Stimulated activated CD4-positive, alpha-beta T cell treated with anti-CD3 and anti-CD28 coated beads, Interleukin-15, amount 100 ng/mL, for 48 hours (primary cell): ENCODE measurements around the gene GRHPR.
A peak's percentile ranks its signal among the peaks of the same experiment; 100 is the strongest.
"Not testable (repeated sequence)": the region's sequence is repeated elsewhere in the genome, so short reads cannot be mapped to it uniquely, and the experiment has no call there.

Experiments used
- DNase-seq, 2 donors: peaks; one replicate each; pipeline ENCODE4 v3.0.0-alpha.2; 2020; ENCODE audit warnings: low read depth in 2 of 2

Gene GRHPR

GRCh38 chr9:37477987-37478619, 55.6 kb downstream of the GRHPR start:
- DNase-seq, result not testable (repeated sequence)

GRCh38 chr9:37480759-37481158, 58.3 kb downstream of the GRHPR start:
- DNase-seq, result no peak

- peak; percentile 95 to 96 for DNase-seq
Measured at GRCh38 chr9:37485389-37486255, 63.1 kb downstream of the GRHPR start, which contains the start of gene POLR1E. POLR1E (plus strand) TSS chr9:37485948; CDS start chr9:37486048, 100 bp downstream.

- DNase-seq, result no peak
Measured at GRCh38 chr9:37486256-37486615, 63.7 kb downstream of the GRHPR start.
